H1 (cell line): ENCODE data around the gene APOOL.

Experiments
- CEBPB ChIP-seq: IDR thresholded peaks from 2 replicates; pipeline ENCODE4 v1.6.1; 2012; ENCODE audit warnings: low read depth, low read length
- CHD2 ChIP-seq: IDR thresholded peaks from 2 replicates; pipeline ENCODE4 v1.6.1; 2012; ENCODE audit warnings: low read length, improper control_type of control experiment
- CTCF ChIP-seq, 3 experiments: IDR thresholded peaks; 1 replicate in 2 of 3; 2 replicates in 1 of 3; pipeline versions ENCODE4 v1.5.1 to v1.6.1; 2011; ENCODE audit warnings: low read length in 3 of 3, mild to moderate bottlenecking in 3 of 3, inconsistent platforms in 2 of 3, low read depth in 1 of 3, moderate library complexity in 1 of 3; ENCODE audit not compliant: insufficient read depth in 1 of 3; ENCODE audit errors: control extremely low read depth in 1 of 3
- FOSL1 ChIP-seq: IDR thresholded peaks from 2 replicates; pipeline ENCODE4 v1.6.1; 2011; ENCODE audit warnings: mild to moderate bottlenecking, low read depth, low read length, moderate library complexity; ENCODE audit not compliant: insufficient read depth
- GTF2F1 ChIP-seq: IDR thresholded peaks from 2 replicates; pipeline ENCODE4 v1.6.1; 2012; ENCODE audit warnings: low read depth, low read length, improper control_type of control experiment, borderline replicate concordance
- JUND ChIP-seq: IDR thresholded peaks from 2 replicates; pipeline ENCODE4 v1.6.1; 2011; ENCODE audit warnings: mild to moderate bottlenecking, improper control_type of control experiment, low read length
- NANOG ChIP-seq: IDR thresholded peaks from 2 replicates; pipeline ENCODE4 v1.6.1; 2011; ENCODE audit warnings: low read length, low read depth, mild to moderate bottlenecking, inconsistent platforms; ENCODE audit not compliant: insufficient read depth, poor library complexity, severe bottlenecking
- POLR2A ChIP-seq, 2 experiments: IDR thresholded peaks; 1 replicate in 1 of 2; 2 replicates in 1 of 2; pipeline ENCODE4 v1.6.1; 2011; ENCODE audit warnings: low read depth in 2 of 2, low read length in 2 of 2, mild to moderate bottlenecking in 2 of 2; ENCODE audit errors: control extremely low read depth in 1 of 2
- POLR2AphosphoS5 ChIP-seq: IDR thresholded peaks from 2 replicates; pipeline ENCODE4 v1.6.1; 2011; ENCODE audit warnings: low read depth, low read length
- RAD21 ChIP-seq, 2 experiments: IDR thresholded peaks in 1 of 2; conservative IDR thresholded peaks in 1 of 2; 2 replicates each; pipeline ENCODE4 v1.6.1; 2011; ENCODE audit warnings: low read depth in 2 of 2, low read length in 2 of 2, improper control_type of control experiment in 1 of 2, inconsistent platforms in 1 of 2, mild to moderate bottlenecking in 1 of 2, moderate library complexity in 1 of 2
- TAF1 ChIP-seq: IDR thresholded peaks from 2 replicates; pipeline ENCODE4 v1.6.1; 2011; ENCODE audit warnings: mild to moderate bottlenecking, low read depth, low read length
- TCF12 ChIP-seq: IDR thresholded peaks from 2 replicates; pipeline ENCODE4 v1.6.1; 2011; ENCODE audit warnings: low read depth, mild to moderate bottlenecking, low read length
- USF2 ChIP-seq: IDR thresholded peaks from 2 replicates; pipeline ENCODE4 v1.6.1; 2011; ENCODE audit warnings: low read length, improper control_type of control experiment
- YY1 ChIP-seq: IDR thresholded peaks from 2 replicates; pipeline ENCODE4 v1.6.1; 2011; ENCODE audit warnings: low read depth, mild to moderate bottlenecking, low read length

GRCh38 chrX:85113746-85114145, 110.1 kb downstream of the APOOL start:
- TF ChIP-seq CTCF (IDR thresholded peaks at IDR 0.05; ENCODE audit: control extremely low read depth in 1 of 3, insufficient read depth in 1 of 3, low read depth in 1 of 3, low read length in 3 of 3), result no peak
- no peak for TF ChIP-seq TAF1
- no peak for TF ChIP-seq POLR2A (IDR thresholded peaks at IDR 0.05; ENCODE audit: control extremely low read depth in 1 of 2, low read depth in 2 of 2, low read length in 2 of 2)
- TF ChIP-seq NANOG, result no peak
- TF ChIP-seq YY1, result no peak
- no peak for TF ChIP-seq CHD2
- TF ChIP-seq POLR2AphosphoS5, result no peak
- TF ChIP-seq JUND, result no peak
- TF ChIP-seq GTF2F1, result no peak
- no peak for TF ChIP-seq TCF12
- no peak for TF ChIP-seq FOSL1
- no peak for TF ChIP-seq USF2
- no peak for TF ChIP-seq CEBPB
- no peak for TF ChIP-seq RAD21 (IDR thresholded peaks at IDR 0.05 in 1 of 2, conservative IDR thresholded peaks at IDR 0.05 in 1 of 2; ENCODE audit: low read depth in 2 of 2, low read length in 2 of 2)
